ENCODE results near the gene MRPL47.

GRCh38 chr3:179603321-179603720 lies 1.1 kb downstream of the MRPL47 start:
- TF ChIP-seq, protein P1, sequence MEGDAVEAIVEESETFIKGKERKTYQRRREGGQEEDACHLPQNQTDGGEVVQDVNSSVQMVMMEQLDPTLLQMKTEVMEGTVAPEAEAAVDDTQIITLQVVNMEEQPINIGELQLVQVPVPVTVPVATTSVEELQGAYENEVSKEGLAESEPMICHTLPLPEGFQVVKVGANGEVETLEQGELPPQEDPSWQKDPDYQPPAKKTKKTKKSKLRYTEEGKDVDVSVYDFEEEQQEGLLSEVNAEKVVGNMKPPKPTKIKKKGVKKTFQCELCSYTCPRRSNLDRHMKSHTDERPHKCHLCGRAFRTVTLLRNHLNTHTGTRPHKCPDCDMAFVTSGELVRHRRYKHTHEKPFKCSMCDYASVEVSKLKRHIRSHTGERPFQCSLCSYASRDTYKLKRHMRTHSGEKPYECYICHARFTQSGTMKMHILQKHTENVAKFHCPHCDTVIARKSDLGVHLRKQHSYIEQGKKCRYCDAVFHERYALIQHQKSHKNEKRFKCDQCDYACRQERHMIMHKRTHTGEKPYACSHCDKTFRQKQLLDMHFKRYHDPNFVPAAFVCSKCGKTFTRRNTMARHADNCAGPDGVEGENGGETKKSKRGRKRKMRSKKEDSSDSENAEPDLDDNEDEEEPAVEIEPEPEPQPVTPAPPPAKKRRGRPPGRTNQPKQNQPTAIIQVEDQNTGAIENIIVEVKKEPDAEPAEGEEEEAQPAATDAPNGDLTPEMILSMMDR (conservative IDR thresholded peaks at IDR 0.05), result no peak
- no peak for TF ChIP-seq EZH2 (IDR thresholded peaks at IDR 0.05; ENCODE audit: low read depth)
